IPS-20b (cell line): ENCODE data around the gene GTF2H2C.
"Not testable (repeated sequence)": the region's sequence is repeated elsewhere in the genome, so short reads cannot be mapped to it uniquely, and the experiment has no call there.

Experiments used
- H3K27ac ChIP-seq: one replicate; pipeline ENCODE4 v1.5.1; 2013; ENCODE audit warnings: low read length
- H3K27me3 ChIP-seq: 2 replicates; pipeline ENCODE4 v1.6.1; 2013; ENCODE audit warnings: mild to moderate bottlenecking, low read length, inconsistent platforms; ENCODE audit not compliant: insufficient read depth
- H3K36me3 ChIP-seq: 2 replicates; pipeline ENCODE4 v1.6.1; 2013; ENCODE audit warnings: low read depth, mild to moderate bottlenecking, inconsistent platforms, low read length, moderate library complexity; ENCODE audit not compliant: insufficient read depth
- H3K4me1 ChIP-seq: 2 replicates; pipeline ENCODE4 v1.6.1; 2013; ENCODE audit warnings: mild to moderate bottlenecking, control low read depth, inconsistent platforms, low read length, moderate library complexity; ENCODE audit not compliant: insufficient read depth
- H3K4me3 ChIP-seq: 2 replicates; pipeline ENCODE4 v1.5.1; 2013; ENCODE audit warnings: mild to moderate bottlenecking, low read length, inconsistent platforms
- H3K9ac ChIP-seq: 2 replicates; pipeline ENCODE4 v1.6.1; 2013; ENCODE audit warnings: low read depth, mild to moderate bottlenecking, inconsistent platforms, low read length, moderate library complexity
- H3K9me3 ChIP-seq: 2 replicates; pipeline ENCODE4 v1.6.1; 2013; ENCODE audit warnings: mild to moderate bottlenecking, low read depth, low read length, inconsistent platforms; ENCODE audit not compliant: insufficient read depth

GTF2H2C gene

GRCh38 chr5:69559908-69560330, at the start of gene GTF2H2C:
GTF2H2C (plus strand) TSS chr5:69560191; CDS start chr5:69565133, 4,942 bp downstream.
- peak within 1 kb of the TSS; percentile 89 for H3K9ac ChIP-seq
- H3K36me3 ChIP-seq, H3K9me3 ChIP-seq, H3K4me1 ChIP-seq, H3K27me3 ChIP-seq, H3K27ac ChIP-seq: not testable (repeated sequence)
- peak within 1 kb of the TSS; percentile 69 for H3K4me3 ChIP-seq

- no peaks in the 10 kb centered on the region for H3K4me1 ChIP-seq
- H3K27ac ChIP-seq, result no peak overlapping the region
- peaks cover 60% of the 10 kb centered on the region for H3K36me3 ChIP-seq
- no peak overlapping the region for H3K4me3 ChIP-seq
- no peaks in the 10 kb centered on the region for H3K27me3 ChIP-seq
- H3K9me3 ChIP-seq, result peaks cover 3% of the 10 kb centered on the region; the same call in 1 of the 2 replicates
- no peak overlapping the region for H3K9ac ChIP-seq
These were observed 49.3 kb upstream of the GTF2H2C start for GRCh38 chr5:69510694-69511093.

- Histone ChIP-seq H3K9me3 (peaks cover 3% of the 10 kb centered on the region; the same call in 1 of the 2 replicates), H3K4me3 (no peak overlapping the region), H3K9ac (no peak overlapping the region), H3K4me1 (no peaks in the 10 kb centered on the region), H3K27me3 (no peaks in the 10 kb centered on the region), H3K27ac (no peak overlapping the region), H3K36me3 (peaks cover 53% of the 10 kb centered on the region)
These were observed 47.2 kb upstream of the GTF2H2C start for GRCh38 chr5:69512740-69513260.

GRCh38 chr5:69515570-69515969, 44.4 kb upstream of the GTF2H2C start:
- H3K9ac ChIP-seq, H3K4me1 ChIP-seq: not testable (repeated sequence)
- peaks cover 35% of the 10 kb centered on the region for H3K36me3 ChIP-seq

GRCh38 chr5:69516769-69517168, 43.2 kb upstream of the GTF2H2C start:
- H3K36me3 ChIP-seq, result peaks cover 42% of the 10 kb centered on the region
- H3K27ac ChIP-seq, result no peak overlapping the region
- no peak overlapping the region for H3K4me3 ChIP-seq
- H3K9ac ChIP-seq, result no peak overlapping the region
- H3K4me1 ChIP-seq, result no peaks in the 10 kb centered on the region
- H3K27me3 ChIP-seq, result no peaks in the 10 kb centered on the region
- peaks cover 3% of the 10 kb centered on the region; the same call in 1 of the 2 replicates for H3K9me3 ChIP-seq

More at GRCh38 chr5:69515570-69515969, 44.4 kb upstream of the GTF2H2C start:
- H3K9me3 ChIP-seq, H3K4me3 ChIP-seq, H3K27ac ChIP-seq, H3K27me3 ChIP-seq: not testable (repeated sequence)

GRCh38 chr5:69517763-69518212, 42.2 kb upstream of the GTF2H2C start:
- H3K4me1 ChIP-seq, result no peaks in the 10 kb centered on the region
- no peak overlapping the region for H3K4me3 ChIP-seq
- H3K9me3 ChIP-seq, result peaks cover 3% of the 10 kb centered on the region; the same call in 1 of the 2 replicates
- H3K9ac ChIP-seq, result no peak overlapping the region
- H3K36me3 ChIP-seq, result peaks cover 50% of the 10 kb centered on the region
- H3K27ac ChIP-seq, result no peak overlapping the region
- no peaks in the 10 kb centered on the region for H3K27me3 ChIP-seq

- no peak overlapping the region for H3K27ac ChIP-seq
- no peaks in the 10 kb centered on the region for H3K4me1 ChIP-seq
- H3K9ac ChIP-seq, result no peak overlapping the region
These were observed 40.7 kb upstream of the GTF2H2C start for GRCh38 chr5:69519285-69519684.

GRCh38 chr5:69522035-69522434, 38.0 kb upstream of the GTF2H2C start:
- Histone ChIP-seq H3K27me3 (no peaks in the 10 kb centered on the region), H3K4me3 (no peak overlapping the region), H3K9ac (no peak overlapping the region), H3K27ac (no peak overlapping the region), H3K4me1 (no peaks in the 10 kb centered on the region), H3K9me3 (no peaks in the 10 kb centered on the region), H3K36me3 (peaks cover 48% of the 10 kb centered on the region)

More at GRCh38 chr5:69519285-69519684, 40.7 kb upstream of the GTF2H2C start:
- no peaks in the 10 kb centered on the region for H3K27me3 ChIP-seq
- H3K9me3 ChIP-seq, result no peaks in the 10 kb centered on the region
- H3K36me3 ChIP-seq, result peaks cover 39% of the 10 kb centered on the region
- H3K4me3 ChIP-seq, result no peak overlapping the region

GRCh38 chr5:69525490-69525889, 34.5 kb upstream of the GTF2H2C start:
- Histone ChIP-seq H3K27ac (no peak overlapping the region), H3K27me3 (no peaks in the 10 kb centered on the region), H3K36me3 (peaks cover 45% of the 10 kb centered on the region), H3K4me3 (no peak overlapping the region), H3K9ac (no peak overlapping the region), H3K9me3 (no peaks in the 10 kb centered on the region), H3K4me1 (peaks cover 9% of the 10 kb centered on the region; the same call in 1 of the 2 replicates)

- no peak overlapping the region for H3K4me3 ChIP-seq
- no peak overlapping the region for H3K27ac ChIP-seq
- H3K27me3 ChIP-seq, result no peaks in the 10 kb centered on the region
These were observed 33.3 kb upstream of the GTF2H2C start for GRCh38 chr5:69526660-69527059.

GRCh38 chr5:69527128-69527770, 32.7 kb upstream of the GTF2H2C start:
- H3K36me3 ChIP-seq, result peaks cover 30% of the 10 kb centered on the region

More at GRCh38 chr5:69526660-69527059, 33.3 kb upstream of the GTF2H2C start:
- Histone ChIP-seq H3K9ac (no peak overlapping the region), H3K9me3 (no peaks in the 10 kb centered on the region), H3K36me3 (peaks cover 36% of the 10 kb centered on the region), H3K4me1 (peaks cover 9% of the 10 kb centered on the region; the same call in 1 of the 2 replicates)

GRCh38 chr5:69528035-69528434, 32.0 kb upstream of the GTF2H2C start:
- Histone ChIP-seq H3K27me3 (no peaks in the 10 kb centered on the region), H3K9me3 (no peaks in the 10 kb centered on the region), H3K4me1 (peaks cover 9% of the 10 kb centered on the region; the same call in 1 of the 2 replicates), H3K4me3 (no peak overlapping the region), H3K36me3 (peaks cover 22% of the 10 kb centered on the region), H3K27ac (no peak overlapping the region), H3K9ac (no peak overlapping the region)

More at GRCh38 chr5:69527128-69527770, 32.7 kb upstream of the GTF2H2C start:
- no peak overlapping the region for H3K27ac ChIP-seq
- no peaks in the 10 kb centered on the region for H3K9me3 ChIP-seq
- H3K27me3 ChIP-seq, result no peaks in the 10 kb centered on the region
- H3K4me3 ChIP-seq, result no peak overlapping the region
- no peak overlapping the region for H3K9ac ChIP-seq
- peaks cover 9% of the 10 kb centered on the region; the same call in 1 of the 2 replicates for H3K4me1 ChIP-seq
